ENCODE results near the gene GSK3B.
A peak's percentile ranks its signal among the peaks of the same experiment; 100 is the strongest.

The GSK3B gene

DNA sequence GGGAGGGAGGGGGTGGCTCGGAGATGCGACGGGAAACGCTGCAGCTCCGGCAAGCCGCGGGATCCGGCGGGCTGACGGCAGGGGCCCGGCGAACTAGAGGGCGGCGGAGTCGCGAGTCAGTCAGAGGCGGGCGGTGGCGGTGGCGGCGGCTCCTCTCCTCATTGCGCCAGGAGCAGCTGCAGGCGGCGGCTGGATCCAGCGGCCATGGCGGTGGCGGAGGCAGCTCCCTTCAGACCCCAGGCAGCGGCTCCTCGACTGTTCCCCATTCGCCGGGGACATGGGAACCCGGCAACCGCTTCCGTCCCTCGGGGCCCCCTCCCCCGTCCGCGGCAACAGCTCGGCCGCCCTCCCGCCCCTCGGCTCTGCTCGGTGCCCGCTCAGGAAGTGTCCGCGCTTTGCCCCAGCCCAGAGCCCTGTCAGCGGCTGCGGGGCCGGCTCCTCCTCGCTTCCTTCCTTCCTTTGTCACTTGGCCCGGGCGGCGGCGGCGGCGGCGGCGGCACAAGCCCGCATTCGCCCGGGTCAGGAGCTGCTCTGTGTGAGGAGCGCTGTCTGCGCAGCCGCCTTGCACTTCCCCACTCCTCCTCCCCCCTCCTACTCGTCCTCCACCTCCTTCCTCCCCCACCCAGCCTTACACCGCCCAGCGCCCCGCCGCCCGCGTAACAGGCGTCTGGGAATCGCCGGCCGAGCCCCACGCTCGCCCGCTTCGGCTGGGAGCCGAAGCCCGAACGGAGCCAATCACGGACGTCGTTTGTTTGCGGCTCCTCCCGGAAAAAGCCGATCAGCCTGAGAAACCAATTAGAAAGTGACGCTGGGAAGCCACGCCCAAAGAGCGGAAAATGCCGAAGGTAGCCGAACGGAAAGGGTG lies at the start of gene GSK3B:
GSK3B (minus strand) TSS at position 537 of the 865 bp plus-strand sequence. CDS start 1,013 bp downstream, outside the sequence.
- peak; percentile 62 for DNase-seq

GRCh38 chr3:120143676-120144075 lies 49.4 kb upstream of the GSK3B start:
- DNase-seq: no peak

DNA sequence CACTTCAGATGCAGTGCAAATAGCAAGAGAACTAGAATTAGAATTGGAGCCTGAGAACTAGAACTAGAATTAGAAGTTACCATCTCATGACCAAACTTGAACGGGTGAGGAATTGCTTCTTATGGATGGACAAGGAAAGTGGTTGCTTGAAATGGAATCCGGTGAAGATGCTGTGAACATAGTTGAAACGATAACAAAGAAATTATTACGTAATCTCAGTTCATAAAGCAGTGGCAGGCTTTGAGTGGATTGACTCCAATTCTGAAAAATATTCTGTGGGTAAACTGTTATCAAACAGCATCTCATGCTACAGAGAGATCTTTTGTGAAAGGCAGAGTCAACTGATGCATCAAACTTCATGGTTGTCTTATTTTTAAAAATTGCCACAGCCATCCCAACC lies 48.0 kb upstream of the GSK3B start:
- no peak for DNase-seq

- DNase-seq: no peak
These were observed 46.0 kb upstream of the GSK3B start for GRCh38 chr3:120140098-120140742.

DNA sequence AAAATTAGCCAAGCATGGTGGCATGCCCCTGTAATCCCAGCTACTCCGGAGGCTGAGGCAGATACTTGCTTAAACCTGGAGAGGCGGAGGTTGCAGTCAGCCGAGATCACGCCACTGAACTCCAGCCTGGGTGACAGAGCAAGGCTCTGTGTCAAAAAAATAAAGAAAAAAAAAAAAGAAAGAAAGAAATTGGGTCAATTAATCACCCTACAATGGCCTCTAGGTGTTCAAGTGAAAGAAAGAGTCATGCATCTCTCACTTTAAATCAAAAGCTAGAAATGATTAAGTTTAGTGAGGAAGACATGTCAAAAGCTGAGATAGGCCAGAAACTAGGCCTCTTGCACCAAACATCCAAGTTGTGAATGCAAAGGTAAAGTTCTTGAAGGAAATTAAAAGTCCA lies 44.9 kb upstream of the GSK3B start:
- no peak for DNase-seq

DNA sequence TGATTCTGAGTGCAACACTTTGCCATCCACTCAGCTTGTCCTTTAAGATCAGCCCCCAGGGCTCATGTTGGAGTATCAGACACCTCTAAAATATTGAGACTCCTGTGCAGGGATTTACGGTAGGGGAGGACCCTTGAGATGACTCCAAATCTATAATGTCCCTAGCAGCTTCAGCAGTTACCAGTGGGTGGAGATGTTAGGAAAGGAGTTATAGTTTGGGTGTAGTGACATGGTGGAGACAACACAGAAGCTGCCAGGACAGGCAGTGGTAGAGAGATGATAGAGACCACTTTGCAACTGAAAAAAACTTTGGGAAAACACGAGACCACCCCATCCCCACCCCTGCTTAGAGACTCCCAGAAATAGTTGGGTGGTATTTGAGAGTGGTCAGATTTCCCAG lies 43.3 kb upstream of the GSK3B start:
- no peak for DNase-seq

GRCh38 chr3:120130656-120131055 lies 36.4 kb upstream of the GSK3B start:
- DNase-seq: no peak

DNA sequence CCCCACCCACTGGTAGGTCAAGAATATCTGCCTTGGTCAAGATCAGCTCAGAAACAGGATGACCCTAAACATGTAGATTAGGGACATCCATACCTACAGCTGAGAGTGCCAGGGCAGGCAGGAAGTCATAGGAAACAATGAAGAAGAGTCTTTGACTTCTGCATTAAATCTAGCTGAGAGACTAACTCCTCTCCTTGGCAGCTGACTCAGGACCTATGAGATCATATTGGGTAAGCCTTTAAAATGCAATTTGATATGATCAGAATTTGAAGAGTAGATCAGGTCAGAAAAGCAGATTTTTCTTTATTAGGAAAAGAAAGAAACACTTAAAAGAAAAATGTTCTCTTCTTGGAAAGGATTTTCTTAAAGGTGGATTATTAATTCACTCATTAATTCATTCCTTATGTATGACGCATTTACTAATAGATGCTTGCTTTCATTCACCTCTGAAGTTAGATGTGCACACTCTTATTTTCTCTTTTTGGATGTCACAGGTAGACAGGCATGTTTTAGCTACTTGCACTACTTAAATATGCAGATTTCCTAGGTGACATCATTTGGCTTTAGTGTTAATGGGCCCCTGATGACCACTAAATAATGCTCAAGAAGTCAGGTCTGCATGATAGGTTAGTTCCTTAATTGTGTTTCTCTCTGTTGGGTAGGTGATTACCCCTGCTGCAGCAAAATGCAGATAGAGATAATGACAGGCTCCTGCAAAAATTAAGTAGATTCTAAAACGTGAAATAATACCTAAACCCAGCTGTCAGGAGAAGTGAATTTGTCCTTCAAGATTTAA lies 35.7 kb upstream of the GSK3B start:
- no peak for DNase-seq

DNA sequence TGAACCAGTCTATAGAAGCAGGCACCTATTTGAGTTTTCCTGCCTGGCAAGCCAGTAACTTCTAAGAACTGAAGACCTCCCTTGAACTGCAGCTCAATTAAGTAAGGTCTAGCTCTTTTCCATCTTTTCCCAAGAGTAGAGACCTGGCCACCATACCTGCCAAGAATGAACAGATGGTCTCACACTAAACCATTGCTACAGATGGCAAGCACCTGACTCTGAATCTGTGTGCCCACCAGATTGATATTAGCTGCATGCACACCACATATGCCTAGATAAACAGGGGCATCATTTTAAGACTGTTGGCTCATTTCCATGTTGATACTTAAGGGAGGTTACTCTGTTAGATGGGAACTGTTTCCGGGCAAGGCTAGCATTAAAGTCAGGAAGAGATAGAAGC lies 34.8 kb upstream of the GSK3B start:
- no peak for DNase-seq

DNA sequence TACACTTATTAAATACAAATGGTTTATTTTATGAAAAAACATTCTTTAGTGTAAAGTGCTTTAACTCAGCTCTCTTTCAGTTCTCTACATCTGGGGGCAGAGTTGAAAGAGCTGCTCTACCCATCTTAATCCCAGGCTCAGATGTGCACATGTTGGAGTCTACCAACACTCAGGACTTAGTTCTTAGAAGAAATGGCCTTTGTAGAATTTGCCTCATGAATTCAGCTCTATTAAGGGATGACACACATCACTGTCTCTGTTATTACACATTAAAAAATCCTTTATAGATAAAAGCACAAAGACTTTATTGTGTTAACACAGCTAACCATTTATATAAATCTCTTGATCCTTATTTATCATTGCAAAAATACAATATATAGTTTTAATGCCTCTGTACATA lies 31.7 kb upstream of the GSK3B start:
- no peak for DNase-seq

GRCh38 chr3:120119846-120120510 lies 25.7 kb upstream of the GSK3B start:
- DNase-seq: no peak

GRCh38 chr3:120114981-120115380 lies 20.7 kb upstream of the GSK3B start:
- DNase-seq: no peak

- no peak for DNase-seq
These were observed 20.1 kb upstream of the GSK3B start for GRCh38 chr3:120114376-120114775.

- DNase-seq: no peak
These were observed 19.2 kb upstream of the GSK3B start for GRCh38 chr3:120113128-120114116.

GRCh38 chr3:120111898-120112297 lies 17.7 kb upstream of the GSK3B start:
- DNase-seq: no peak

GRCh38 chr3:120103276-120103675 lies 9.0 kb upstream of the GSK3B start:
- no peak for DNase-seq

DNA sequence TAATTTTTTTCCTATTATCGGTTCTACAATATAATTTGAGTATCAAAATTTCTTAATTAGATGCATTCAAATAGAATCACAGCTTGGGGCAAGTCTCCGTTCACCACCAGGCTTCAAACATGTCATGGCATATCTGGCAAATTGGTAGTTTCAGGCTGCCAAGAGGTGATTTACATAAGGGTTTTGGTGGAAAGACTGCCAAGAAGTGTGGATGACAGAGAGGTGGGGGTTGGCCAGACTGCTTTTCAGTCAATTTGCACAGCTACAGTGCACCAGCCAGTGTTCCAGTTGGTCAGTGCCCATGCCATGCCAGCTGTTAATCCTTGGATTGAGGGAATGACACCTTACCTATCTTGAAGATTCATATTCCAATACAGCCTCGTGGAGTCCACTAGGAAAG lies 8.4 kb upstream of the GSK3B start:
- DNase-seq: no peak

DNA sequence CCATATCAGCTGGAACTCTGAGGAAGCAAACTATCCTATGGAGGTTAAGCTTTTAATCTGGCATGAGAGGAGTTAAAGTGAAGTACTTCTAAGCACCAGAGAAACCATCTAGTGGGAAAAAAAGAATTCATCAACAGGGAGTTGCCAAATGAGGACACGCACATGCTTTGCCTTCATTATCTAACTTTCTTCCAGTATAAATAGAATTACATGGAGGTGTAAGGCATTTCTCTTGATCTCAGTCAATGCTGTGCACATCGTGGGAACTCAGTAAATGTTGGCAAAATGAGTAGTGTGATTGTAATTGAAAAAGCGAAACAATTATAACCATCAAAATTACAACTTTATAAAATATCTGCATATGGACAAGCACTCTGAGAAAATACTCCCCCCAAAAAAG lies 8.0 kb upstream of the GSK3B start:
- DNase-seq: no peak

- no peak for DNase-seq
These were observed 7.4 kb upstream of the GSK3B start for GRCh38 chr3:120101624-120102023.

DNA sequence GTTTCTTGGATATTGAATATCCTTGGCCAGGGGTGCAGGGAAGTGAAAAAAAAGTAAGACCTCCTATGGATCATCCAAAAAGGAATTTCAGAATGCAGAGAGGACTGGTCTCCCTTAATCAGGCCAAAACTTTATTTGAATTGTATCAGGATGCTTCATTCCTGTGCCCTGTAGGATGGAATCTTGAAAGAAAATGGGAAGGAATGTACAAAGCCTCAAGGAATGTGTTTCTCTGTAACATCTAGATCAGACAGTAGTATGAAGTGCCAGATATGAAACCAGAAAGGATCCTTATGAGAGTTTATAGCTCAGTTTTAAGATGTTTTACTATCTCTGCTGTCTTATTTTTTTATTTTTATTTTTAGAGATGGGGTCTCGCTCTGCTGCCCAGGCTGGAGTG lies 6.5 kb upstream of the GSK3B start:
- no peak for DNase-seq

DNA sequence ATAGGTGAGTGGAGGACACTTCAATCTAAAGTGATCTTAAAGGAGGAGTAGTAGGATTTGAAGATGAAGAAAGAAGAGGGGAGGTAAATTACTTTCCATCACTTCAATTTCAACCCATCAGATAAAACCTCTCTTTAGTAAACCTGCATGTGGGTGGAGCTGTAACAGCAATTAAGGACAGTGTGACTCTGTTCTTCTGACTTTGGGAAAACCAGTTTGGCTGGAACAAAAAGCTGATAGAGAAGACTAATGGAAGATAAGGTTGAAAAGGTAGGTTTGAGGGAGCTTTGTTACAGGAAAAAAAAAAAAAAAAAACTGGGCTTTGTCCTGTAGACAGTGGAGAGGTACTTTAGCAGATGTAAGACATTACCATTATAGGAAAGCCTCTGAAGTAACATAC lies 4.5 kb upstream of the GSK3B start:
- no peak for DNase-seq

GRCh38 chr3:120095979-120096426 lies 1.8 kb upstream of the GSK3B start:
- DNase-seq: no peak
